Esophagus squamous epithelium (tissue), 4 donors: ENCODE measurements around the gene TRIP10.

Experiments used
- POLR2A ChIP-seq, 4 donors: fragments of 450-650 bp; IDR thresholded peaks; one replicate each; pipeline ENCODE4 v1.6.1; 2017; ENCODE audit warnings: antibody characterized with exemption in 4 of 4, mild to moderate bottlenecking in 4 of 4, moderate library complexity in 3 of 4
- TF ChIP-seq, protein P1 (sequence below), 6 experiments: fragments of 450-650 bp in 4 of 6; fragments of 200-600 bp in 2 of 6; sonication (generic) in 2 of 6; IDR thresholded peaks; one replicate each; pipeline ENCODE4 v1.5.1; 2016 to 2019; ENCODE audit warnings: antibody characterized with exemption in 6 of 6, mild to moderate bottlenecking in 4 of 6, moderate library complexity in 4 of 6

DNA sequence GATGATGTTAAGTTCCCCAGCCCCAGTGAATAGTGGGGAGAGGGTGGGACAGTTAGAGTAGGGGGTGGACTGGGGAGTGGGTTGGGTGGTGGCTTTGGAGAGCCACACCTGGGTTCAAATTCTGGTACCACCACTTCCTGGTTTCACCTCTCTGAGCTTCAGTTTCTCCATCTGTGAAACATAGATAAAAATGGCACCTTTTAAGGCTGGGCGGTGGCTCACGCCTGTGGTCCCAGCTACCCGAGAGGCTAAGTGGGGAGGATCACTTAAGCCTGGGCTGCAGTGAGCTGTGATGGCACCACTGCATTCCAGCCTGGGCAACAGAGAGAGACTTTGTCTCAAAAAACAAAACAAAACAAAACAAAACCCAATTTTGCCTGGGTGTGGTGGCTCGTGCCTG is 38.9 kb downstream of the TRIP10 start:
- TF ChIP-seq, protein P1, sequence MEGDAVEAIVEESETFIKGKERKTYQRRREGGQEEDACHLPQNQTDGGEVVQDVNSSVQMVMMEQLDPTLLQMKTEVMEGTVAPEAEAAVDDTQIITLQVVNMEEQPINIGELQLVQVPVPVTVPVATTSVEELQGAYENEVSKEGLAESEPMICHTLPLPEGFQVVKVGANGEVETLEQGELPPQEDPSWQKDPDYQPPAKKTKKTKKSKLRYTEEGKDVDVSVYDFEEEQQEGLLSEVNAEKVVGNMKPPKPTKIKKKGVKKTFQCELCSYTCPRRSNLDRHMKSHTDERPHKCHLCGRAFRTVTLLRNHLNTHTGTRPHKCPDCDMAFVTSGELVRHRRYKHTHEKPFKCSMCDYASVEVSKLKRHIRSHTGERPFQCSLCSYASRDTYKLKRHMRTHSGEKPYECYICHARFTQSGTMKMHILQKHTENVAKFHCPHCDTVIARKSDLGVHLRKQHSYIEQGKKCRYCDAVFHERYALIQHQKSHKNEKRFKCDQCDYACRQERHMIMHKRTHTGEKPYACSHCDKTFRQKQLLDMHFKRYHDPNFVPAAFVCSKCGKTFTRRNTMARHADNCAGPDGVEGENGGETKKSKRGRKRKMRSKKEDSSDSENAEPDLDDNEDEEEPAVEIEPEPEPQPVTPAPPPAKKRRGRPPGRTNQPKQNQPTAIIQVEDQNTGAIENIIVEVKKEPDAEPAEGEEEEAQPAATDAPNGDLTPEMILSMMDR (IDR thresholded peaks at IDR 0.05): no peak
- TF ChIP-seq POLR2A (IDR thresholded peaks at IDR 0.05): no peak
